Endodermal cell (in vitro differentiated cells): ENCODE measurements around the gene SMIM1. TPM values are rescaled to one million over a fixed set of nuclear protein-coding genes. Genes with fewer than 3 reads are reported as not detected.
A peak's percentile ranks its signal among the peaks of the same experiment; 100 is the strongest.

Experiments
- DNase-seq: peaks from one replicate; pipeline ENCODE4 v3.0.0-alpha.2; 2017
- H3K27ac ChIP-seq: 2 replicates; pipeline ENCODE4 v1.5.1; 2013; ENCODE audit warnings: mild to moderate bottlenecking, low read depth, low read length, moderate library complexity
- H3K27me3 ChIP-seq: 2 replicates; pipeline ENCODE4 v1.6.1; 2013; ENCODE audit warnings: mild to moderate bottlenecking, low read length, moderate library complexity; ENCODE audit not compliant: insufficient read depth, control insufficient read depth, poor library complexity, severe bottlenecking
- H3K36me3 ChIP-seq: 2 replicates; pipeline ENCODE4 v1.7.0; 2013; ENCODE audit warnings: mild to moderate bottlenecking, low read length, moderate library complexity; ENCODE audit not compliant: control insufficient read depth, insufficient read depth
- H3K4me1 ChIP-seq: one replicate; pipeline ENCODE4 v1.7.0; 2013; ENCODE audit warnings: low read length; ENCODE audit not compliant: control insufficient read depth, insufficient read depth
- H3K4me3 ChIP-seq: 2 replicates; pipeline ENCODE4 v1.5.1; 2013; ENCODE audit warnings: mild to moderate bottlenecking, low read length, moderate library complexity
- H3K9ac ChIP-seq: 2 replicates; pipeline ENCODE4 v1.6.1; 2013; ENCODE audit warnings: mild to moderate bottlenecking, low read length, moderate library complexity; ENCODE audit not compliant: poor library complexity, severe bottlenecking; ENCODE audit errors: extremely low read depth
- H3K9me3 ChIP-seq: 2 replicates; pipeline ENCODE4 v1.6.1; 2013; ENCODE audit warnings: mild to moderate bottlenecking, low read length, moderate library complexity; ENCODE audit not compliant: control insufficient read depth
- H3K27ac Mint-ChIP-seq: 2 replicates; pipeline ENCODE4 v1.8.0; 2020; ENCODE audit warnings: mixed read lengths
- H3K27me3 Mint-ChIP-seq: 2 replicates; pipeline ENCODE4 v1.8.0; 2021; ENCODE audit warnings: mild to moderate bottlenecking, mixed read lengths; ENCODE audit not compliant: insufficient read depth
- H3K36me3 Mint-ChIP-seq: 2 replicates; pipeline ENCODE4 v1.8.0; 2020; ENCODE audit warnings: low read depth, mixed read lengths
- H3K4me1 Mint-ChIP-seq: 2 replicates; pipeline ENCODE4 v1.8.0; 2020; ENCODE audit warnings: mixed read lengths
- H3K4me3 Mint-ChIP-seq: 2 replicates; pipeline ENCODE4 v1.8.0; 2020; ENCODE audit warnings: mild to moderate bottlenecking, moderate library complexity, mixed read lengths
- H3K9me3 Mint-ChIP-seq: 2 replicates; pipeline ENCODE4 v1.8.0; 2020; ENCODE audit warnings: mild to moderate bottlenecking, mixed read lengths
- WGBS, 2 experiments: methylation state at CpG; one replicate each; pipeline versions ENCODE4 v1.1.5 to v1.1.7; 2013; ENCODE audit warnings: missing lambda C conversion rate in 2 of 2, mixed read lengths in 1 of 2; ENCODE audit not compliant: insufficient coverage in 1 of 2, insufficient read length in 1 of 2; 5-methylcytosine and 5-hydroxymethylcytosine counted together
- total RNA-seq, 2 donors: library from RNA; stranded (reverse); fragmentation: NEBNext Ultra II Directional in 1 of 2; extraction: Animal tissue kit (Norgen Biotek cat#: 25700) in 1 of 2; gene quantifications; 2 replicates in 1 of 2; 3 replicates in 1 of 2; pipeline ENCODE4 v1.2.1, GENCODE V29; 2021
- TF ChIP-seq, protein P1 (sequence below): fragments of 200-600 bp; sonication (generic); conservative IDR thresholded peaks from 2 replicates; pipeline ENCODE4 v1.5.0; 2021; ENCODE audit warnings: antibody characterized with exemption, mild to moderate bottlenecking

Gene SMIM1
- total RNA-seq, 2 donors from 2014 or later = 11.1 to 15.0 TPM

DNA sequence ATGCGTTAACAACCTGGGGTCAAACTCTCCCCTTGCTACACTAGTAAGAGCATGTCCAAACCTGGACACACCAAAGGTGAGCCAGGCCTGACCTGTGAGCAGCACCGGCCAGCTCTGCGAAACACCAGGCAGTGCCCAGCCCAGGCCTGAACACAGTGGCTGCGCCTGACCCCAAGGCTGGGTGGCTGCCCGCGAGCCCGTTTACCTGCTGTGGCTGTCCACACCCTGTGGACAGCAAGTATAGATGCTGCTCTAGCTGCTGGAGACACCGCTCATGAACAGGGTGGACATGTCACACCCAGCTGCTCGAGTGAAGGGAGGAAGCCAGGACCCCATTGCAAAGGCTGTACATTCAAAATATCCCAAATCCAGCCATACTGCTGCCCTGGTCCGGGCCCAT is 27.9 kb upstream of the SMIM1 start:
- 94 to 97% methylated on average over 5 to 10 of the region's 10 CpGs for WGBS, 2 experiments
- no peak overlapping the region for H3K27ac Mint-ChIP-seq
- H3K4me1 ChIP-seq = peaks cover 10% of the 10 kb centered on the region
- TF ChIP-seq, protein P1, sequence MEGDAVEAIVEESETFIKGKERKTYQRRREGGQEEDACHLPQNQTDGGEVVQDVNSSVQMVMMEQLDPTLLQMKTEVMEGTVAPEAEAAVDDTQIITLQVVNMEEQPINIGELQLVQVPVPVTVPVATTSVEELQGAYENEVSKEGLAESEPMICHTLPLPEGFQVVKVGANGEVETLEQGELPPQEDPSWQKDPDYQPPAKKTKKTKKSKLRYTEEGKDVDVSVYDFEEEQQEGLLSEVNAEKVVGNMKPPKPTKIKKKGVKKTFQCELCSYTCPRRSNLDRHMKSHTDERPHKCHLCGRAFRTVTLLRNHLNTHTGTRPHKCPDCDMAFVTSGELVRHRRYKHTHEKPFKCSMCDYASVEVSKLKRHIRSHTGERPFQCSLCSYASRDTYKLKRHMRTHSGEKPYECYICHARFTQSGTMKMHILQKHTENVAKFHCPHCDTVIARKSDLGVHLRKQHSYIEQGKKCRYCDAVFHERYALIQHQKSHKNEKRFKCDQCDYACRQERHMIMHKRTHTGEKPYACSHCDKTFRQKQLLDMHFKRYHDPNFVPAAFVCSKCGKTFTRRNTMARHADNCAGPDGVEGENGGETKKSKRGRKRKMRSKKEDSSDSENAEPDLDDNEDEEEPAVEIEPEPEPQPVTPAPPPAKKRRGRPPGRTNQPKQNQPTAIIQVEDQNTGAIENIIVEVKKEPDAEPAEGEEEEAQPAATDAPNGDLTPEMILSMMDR = no peak
- H3K36me3 Mint-ChIP-seq = peaks cover 35% of the 10 kb centered on the region
- H3K36me3 ChIP-seq = peaks cover 36% of the 10 kb centered on the region
- peaks cover 6% of the 10 kb centered on the region for H3K27me3 Mint-ChIP-seq
- H3K27me3 ChIP-seq = peaks cover 9% of the 10 kb centered on the region
- peaks cover 12% of the 10 kb centered on the region for H3K9me3 ChIP-seq
- no peak overlapping the region for H3K4me3 Mint-ChIP-seq
- peak overlapping the region; percentile 23 for H3K4me3 ChIP-seq
- no peaks in the 10 kb centered on the region for H3K9me3 Mint-ChIP-seq
- H3K9ac ChIP-seq = no peak overlapping the region
- DNase-seq = peak; percentile 36
- no peak overlapping the region for H3K27ac ChIP-seq
- H3K4me1 Mint-ChIP-seq = peaks cover 17% of the 10 kb centered on the region

DNA sequence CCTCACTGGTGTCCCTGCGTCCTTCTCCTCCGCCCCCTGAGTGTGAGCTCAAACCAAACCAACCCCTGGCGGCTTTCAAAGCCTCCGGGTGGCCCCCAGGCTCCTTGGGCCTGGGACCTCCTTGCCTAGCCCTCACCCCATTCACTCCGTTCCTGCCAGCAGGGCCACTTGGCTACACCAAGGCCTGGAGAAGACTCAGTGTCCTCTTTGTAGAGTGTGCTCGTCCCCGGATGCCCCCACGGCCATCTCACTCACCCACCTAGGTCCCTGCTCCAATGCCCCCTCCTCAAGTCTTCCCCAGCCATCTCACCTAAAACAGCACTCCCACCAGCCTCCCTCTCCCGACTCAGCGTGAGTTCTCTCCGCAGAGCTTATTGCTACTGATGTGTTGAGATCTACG is 27.5 kb upstream of the SMIM1 start:
- no peak for DNase-seq
- TF ChIP-seq, protein P1 = no peak
- Histone ChIP-seq H3K27me3 (peaks cover 9% of the 10 kb centered on the region), H3K27ac (no peak overlapping the region), H3K4me3 (peak overlapping the region; percentile 86), H3K9me3 (peaks cover 9% of the 10 kb centered on the region), H3K4me1 (peaks cover 10% of the 10 kb centered on the region), H3K9ac (no peak overlapping the region), H3K36me3 (peaks cover 32% of the 10 kb centered on the region)
- peak overlapping the region; percentile 83 for H3K4me3 Mint-ChIP-seq
- no peaks in the 10 kb centered on the region for H3K9me3 Mint-ChIP-seq
- H3K27ac Mint-ChIP-seq = no peak overlapping the region
- WGBS, 2 experiments = 93 to 95% methylated on average over 8 to 12 of the region's 12 CpGs
- peaks cover 17% of the 10 kb centered on the region for H3K4me1 Mint-ChIP-seq
- H3K27me3 Mint-ChIP-seq = peaks cover 6% of the 10 kb centered on the region
- peaks cover 35% of the 10 kb centered on the region for H3K36me3 Mint-ChIP-seq

DNA sequence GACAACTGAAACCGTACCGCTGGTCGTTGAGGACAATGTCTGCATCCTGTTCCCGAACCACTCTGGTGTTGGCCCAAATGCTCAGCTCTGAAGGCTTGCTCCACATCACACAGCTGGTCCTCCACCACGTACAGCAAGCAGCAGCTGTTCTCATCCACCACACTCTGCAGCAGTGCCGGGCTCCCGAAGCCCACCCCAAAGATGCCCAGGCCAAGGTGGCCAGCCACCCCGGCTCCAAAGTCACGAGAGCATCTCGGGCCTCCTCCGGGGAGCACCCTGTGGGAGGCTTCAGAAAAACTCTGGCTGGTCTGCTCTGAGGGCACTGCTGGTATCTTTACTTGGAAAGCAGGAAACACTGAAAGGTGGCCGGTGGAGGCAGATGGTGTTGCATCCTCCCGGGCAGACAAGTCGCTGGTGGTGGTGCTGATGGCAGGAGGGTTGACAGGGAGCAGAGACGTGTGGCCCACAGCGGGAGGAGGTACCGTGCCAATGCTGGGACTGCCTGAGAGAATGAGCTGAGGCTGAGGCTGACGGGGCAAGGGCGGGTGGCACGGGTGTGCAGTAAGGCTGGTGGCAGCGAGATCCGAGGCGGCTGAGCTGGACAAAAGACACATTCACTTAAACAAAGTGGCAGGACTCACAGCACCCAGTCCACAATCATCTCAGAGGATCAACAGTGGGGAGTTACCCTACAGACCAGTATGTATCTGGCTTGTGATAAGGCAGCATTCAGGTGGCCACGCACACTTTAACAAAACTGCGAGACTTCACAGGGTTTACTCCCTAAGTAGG is 26.8 kb upstream of the SMIM1 start:
- peaks cover 17% of the 10 kb centered on the region for H3K4me1 Mint-ChIP-seq
- Histone ChIP-seq H3K9ac (no peak overlapping the region), H3K27ac (no peak overlapping the region), H3K36me3 (peaks cover 25% of the 10 kb centered on the region), H3K4me3 (peak overlapping the region; percentile 86), H3K9me3 (peaks cover 2% of the 10 kb centered on the region), H3K27me3 (peaks cover 9% of the 10 kb centered on the region), H3K4me1 (peaks cover 10% of the 10 kb centered on the region)
- peak overlapping the region; percentile 83 for H3K4me3 Mint-ChIP-seq
- DNase-seq = peak; percentile 46
- no peak overlapping the region for H3K27ac Mint-ChIP-seq
- TF ChIP-seq, protein P1 = no peak
- H3K9me3 Mint-ChIP-seq = no peaks in the 10 kb centered on the region
- 83 to 86% methylated on average over 16 to 25 of the region's 25 CpGs for WGBS, 2 experiments
- H3K36me3 Mint-ChIP-seq = peaks cover 32% of the 10 kb centered on the region
- peaks cover 12% of the 10 kb centered on the region for H3K27me3 Mint-ChIP-seq
